Pons (tissue), 1 donor: Measurements from ENCODE around the gene PLA2R1.

Experiments used
- DNase-seq: peaks from one replicate; pipeline ENCODE4 v3.0.0-alpha.2; 2016; ENCODE audit warnings: low spot score

PLA2R1 gene

DNA sequence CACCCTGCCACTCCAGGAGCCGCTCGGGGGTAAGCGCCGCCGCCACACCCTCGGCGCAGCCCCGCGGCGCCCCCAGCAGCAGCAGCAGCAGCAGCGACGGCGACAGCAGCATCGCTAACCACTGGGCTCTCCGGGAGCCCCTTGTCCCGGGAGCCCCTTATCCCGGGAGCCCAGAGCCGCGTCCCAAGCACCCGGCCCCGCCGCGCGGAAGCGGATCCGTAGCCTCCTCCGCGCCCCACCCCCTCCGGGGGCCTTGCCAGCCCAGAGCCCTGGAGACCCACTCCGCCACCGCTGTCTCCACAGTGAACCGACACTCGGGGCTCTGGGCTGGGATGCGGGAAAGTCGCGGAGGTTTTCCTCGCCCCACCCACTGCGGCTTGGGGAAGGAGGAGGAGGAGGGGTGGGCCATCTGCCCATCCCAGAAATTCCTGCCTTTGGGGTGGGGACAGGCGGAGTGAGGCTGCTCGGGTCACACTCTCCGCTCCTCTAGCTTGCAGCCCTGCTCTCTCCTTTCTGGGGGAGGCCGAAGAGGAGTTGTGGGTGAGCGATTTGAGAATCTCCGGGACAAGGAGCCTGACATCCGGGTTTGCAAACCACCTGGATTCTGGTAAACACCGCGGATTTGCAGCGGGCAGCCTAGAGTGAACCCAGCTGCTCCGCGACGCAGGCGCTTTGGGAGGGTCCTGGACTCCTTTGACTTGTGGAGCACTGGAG lies at the start of gene PLA2R1:
Gene PLA2R1, minus strand, starts transcription at position 324 of the 714 bp plus-strand sequence. Its CDS starts 212 bp downstream, at position 112.
- no peak for DNase-seq

DNA sequence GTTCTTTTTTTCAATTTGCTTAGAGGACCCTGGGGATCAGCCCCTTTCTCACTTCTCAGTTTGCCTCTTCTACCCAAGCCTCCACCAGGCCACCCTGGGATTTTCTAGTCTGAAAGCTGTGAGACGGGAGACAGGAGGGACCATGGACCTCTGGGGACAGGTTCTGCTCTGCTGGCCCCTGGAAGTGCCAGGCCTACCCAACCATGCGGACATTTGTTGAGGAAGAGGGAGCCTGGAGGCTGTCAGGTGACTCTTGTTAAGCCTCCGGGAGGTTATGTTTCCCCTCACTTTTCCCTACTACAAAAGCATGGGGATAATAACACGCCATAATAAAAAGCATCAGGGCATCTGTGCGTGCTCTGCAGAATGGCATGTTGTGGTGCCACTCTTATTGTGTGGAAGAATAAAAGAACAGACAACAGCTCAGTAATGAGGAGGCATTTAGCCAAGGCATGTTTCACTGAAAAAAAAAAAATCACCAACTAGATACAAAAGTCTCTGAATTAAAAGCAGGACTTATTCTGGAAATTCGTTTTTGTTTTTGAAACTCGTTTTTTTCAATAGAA lies 48.3 kb upstream of the PLA2R1 start:
- DNase-seq: no peak

DNA sequence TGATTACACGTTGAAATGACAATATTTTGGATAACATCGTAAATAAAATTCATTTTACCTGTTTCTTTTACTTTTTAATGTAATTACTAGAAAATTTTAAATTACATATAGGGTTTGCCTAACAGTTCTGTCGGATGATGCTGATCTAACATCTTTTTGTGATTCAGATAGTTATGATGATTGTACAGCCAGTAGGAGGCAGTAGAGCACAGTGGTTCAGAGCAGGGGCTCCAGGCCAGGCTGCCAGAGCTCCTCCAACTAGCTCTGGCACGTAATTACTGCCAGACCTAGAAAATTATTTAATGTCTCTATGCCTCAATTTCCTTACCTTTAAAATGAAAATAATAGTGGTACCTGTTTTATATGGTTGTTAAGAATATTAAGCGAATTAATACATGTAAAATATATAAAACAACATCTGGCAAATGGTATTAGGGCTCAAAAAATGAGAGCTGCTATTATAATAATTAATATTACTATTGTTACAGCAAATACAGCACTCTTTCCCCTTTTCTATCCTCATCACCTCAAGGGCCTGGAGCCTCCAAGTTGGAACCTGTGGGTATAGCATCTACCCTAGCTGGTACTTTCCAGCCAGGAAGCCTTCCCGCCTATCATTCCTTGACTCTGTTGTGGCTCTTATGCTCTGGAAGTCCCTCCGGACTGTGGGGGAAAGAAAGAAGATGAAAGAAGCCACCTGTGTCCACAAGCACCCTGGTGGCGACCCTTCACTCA lies 47.7 kb upstream of the PLA2R1 start:
- DNase-seq: peak; percentile 85

DNA sequence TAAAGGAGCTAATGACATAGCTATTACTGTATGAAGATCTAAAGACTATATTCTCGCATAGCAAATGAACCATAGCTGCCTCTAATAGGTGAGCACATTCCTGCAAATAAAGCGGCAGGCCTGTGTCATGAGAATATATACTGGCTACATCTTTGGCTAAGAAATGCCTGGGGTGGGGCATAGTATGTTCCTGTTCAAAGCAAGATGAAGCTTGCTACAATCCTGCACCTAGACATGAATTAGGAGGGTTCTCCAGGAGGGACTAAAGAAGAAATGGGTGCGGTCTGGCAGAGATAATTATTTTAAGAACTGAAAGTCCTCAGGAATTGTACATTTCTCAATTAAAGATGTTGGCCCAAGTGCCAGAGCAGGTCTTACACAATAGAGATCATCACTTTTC lies 46.8 kb upstream of the PLA2R1 start:
- no peak for DNase-seq

DNA sequence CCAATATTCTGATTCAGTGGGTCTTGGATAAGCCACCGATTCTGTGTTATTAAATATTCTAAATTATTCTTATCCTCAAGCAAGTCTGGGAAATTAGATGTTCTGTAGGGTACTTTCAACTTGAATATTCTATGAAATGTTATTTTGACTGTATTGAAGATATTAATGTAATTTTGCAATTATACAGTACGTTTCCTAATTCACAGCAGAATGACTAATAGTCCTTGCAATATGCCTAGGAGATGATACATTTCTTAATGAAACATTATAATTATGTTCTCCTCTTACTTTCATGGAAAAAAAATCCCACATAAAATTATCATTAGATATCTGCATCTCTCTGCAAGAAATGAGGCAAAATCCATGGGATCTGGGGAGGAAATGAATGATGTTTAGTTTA lies 46.2 kb upstream of the PLA2R1 start:
- no peak for DNase-seq

DNA sequence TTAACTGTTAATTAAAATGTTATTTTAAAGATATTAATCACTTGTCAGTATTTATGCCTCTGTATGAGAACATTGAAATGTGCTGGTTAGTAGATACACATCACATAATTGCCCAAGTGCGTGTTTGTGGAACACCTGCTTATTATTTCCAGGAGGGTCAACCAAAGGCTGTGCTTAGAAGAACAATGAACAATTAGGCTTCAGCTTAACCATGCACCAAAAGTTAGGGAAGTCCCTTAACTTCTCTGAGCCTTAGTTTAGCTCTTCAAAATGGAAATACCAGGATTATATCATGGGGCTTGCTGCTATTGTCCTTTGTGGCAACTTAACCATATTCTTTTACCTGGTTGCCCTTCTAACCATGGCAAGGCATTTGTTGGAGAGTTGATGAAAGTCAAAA lies 43.0 kb upstream of the PLA2R1 start:
- DNase-seq: no peak

DNA sequence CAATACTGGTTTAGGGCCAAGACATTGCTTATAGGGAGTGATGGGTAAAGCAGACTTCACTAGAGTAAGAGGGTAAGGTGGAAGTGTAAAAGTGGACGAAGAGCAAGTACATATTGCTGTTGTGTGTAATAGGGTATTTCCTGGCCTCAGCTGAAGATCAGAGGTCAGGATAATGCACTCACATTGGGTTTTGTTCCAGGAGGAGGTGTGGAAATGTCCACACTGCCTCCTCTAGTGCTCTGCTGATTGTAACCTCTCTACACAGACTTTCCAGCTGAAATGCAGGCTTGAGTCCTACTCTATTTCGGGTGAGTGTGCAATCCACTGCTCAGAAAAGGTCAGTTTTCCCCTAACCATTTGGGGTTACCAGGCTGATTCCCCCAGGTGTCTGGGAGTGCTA lies 41.7 kb upstream of the PLA2R1 start:
- no peak for DNase-seq

DNA sequence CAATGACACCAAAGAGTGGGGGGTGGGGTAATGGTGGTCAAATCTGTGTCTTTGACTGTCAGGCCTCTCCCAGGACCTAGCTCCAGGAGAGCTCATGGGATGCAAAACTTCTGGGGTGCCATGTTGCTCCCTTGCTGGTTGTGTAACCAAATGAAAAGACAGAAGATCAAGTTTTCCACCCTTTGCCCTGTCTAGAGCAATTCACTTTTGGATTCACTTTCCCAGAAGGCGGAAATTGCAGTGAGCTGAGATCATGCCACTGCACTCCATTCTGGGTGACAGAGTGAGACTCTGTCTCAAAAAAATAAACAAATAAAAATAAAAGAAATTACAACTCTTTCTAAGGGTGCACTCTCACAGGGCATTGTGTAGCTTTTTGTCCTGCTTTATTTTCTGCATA lies 34.9 kb upstream of the PLA2R1 start:
- DNase-seq: no peak

DNA sequence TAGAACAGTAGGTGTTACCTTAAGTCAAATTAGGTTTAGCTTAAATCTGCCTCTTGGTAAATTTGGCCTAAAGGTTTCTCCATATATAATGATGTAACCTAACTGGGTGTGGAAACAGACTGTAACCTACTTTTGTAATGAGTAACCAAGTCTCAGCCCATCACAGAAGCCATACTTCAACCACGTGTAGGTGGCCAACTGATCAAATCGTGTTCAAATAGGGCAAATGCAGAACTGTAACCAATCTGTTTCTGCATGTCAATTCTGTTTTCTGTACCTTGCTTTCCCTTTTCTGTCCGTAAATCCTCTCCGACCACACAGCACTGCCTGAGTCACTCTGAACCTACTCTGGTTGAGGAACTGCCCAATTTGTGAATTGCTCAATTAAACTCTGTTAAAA lies 34.0 kb upstream of the PLA2R1 start:
- no peak for DNase-seq

DNA sequence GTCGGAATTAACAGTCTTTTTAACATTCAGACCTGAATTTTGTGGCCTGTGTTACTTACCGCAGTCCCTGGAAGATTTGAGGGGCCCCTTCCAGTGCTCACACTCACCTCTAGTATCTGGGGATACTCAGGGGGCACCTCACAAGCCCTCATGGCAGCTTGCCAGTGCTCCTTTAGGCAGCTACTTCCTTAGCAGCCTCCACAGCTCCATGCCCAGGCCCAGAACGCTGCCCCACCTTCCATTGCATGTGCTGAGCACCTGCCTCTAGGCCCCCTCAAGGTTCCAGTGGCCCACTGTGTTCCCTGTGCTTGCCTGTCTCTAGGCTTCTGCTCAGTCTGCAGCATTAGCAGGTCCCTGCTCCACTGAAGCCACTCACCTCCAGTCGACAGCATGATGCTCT lies 30.0 kb upstream of the PLA2R1 start:
- DNase-seq: no peak

DNA sequence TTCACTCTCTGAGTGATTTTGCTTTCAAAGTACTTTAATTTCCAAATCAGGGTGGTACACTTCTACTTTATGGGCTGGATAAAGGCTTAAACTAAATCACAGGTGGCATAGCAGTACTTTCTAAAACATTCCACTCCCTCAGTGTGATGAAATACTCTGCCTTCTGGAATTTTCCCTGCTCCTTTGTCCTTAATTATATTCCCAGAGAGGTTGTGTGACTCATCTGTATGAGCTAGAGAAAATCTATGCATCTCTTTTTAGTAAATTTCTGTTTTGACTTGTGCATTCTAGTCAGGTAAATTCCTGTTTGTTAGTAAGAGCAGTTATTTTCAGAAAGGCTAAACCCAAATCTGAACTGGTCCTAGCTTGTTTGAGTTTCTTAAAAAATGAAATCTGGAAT lies 29.0 kb upstream of the PLA2R1 start:
- DNase-seq: no peak

DNA sequence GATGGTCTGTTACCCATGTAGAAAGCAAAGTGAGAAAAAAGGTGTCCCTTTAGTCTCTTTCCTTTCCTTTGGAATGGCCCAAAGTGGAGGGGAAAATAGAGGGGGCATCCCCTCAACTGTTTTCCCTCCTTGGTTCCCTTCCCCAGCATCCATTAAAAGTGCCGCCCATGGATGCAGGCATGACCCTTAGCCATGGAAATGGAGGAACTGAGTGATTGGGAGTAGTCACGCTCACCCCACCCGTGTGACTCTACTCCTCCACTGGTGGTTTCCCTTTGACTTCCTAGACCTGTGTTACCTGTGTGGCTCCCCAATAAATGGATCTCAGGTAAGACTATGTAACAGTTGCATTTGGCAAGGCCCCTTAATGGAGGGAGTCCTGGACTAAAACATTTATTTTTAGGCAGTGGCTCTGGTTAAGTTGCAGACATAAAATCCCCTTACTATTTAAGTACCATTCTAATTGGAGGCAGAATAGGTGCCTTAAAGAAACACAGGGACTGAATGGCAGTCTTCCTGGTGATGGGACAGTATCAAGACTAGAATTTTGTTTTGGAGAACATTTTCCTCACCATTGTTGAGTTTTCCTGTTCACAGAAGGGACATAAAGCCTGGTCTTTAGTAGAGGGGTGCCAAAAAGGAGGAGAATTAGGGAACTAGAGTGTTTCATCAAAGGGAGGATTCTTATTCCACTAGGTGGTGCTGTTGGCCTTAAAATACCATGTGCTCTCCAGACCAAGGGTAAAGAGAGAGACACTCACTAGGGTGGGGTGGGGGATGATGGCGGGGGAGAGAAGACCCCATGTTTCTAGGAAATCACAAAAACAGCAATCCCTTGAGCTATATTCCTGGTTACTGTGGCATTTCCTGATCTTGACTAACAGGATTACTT lies 25.7 kb upstream of the PLA2R1 start:
- DNase-seq: no peak

DNA sequence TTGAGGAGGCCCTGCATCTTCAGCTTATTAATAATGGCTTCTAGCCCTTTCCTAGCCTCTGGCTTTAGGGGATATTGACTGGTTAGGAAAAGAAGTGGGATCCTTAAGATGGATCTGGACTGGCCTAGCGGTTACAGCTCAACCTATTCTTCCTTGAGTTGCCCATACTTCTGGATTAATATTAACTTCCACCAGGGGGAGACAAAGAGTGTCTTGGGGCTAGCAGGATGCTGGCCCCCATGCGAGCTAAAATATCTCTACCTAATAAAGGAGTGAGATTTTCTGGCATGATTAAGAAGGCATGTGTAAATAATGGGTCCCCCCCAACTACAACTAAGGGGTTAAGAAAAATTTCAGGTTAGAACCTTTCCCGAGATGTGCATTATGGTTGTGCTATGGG lies 23.2 kb upstream of the PLA2R1 start:
- no peak for DNase-seq

DNA sequence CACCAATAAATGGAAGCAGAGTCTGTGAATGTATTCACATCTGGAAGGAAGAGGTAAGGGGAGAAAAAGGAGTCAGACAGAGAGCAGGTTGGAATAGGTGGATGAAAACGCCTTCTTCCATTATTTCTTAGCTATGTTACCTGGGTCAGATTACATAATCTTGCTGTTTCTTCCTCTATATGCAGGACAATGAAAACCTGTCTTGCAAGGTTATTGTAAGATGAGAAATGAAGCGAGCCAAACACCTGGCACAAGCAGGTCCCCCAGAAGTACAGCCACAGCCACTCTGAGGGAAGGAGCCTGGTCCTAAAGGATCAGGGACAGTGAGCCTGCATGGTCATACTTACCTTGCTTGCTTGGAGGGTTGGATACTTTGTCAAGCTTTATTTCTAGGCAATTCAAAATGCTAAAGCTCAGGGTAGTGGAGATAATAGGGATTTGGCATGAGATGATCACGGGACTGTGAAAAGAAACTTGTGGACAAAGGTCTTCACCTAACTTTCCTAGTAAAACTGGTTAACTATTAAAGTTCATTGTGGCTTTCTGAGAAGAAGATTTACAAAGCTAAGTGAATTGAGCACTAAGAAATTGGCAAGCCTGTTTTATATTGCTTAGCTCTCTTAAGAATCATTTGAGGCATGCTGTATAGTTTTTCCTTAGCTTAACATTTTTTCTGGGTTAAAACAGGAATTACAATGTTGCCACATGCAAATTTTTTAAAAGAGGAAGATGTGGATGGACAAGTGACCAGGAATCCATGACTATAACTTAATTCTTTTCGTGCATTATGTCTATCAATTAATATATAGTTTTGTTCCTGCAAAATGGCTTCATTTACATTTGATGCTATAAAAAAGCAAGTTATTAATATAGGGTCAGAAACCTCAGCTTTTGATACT lies 15.7 kb upstream of the PLA2R1 start:
- no peak for DNase-seq

DNA sequence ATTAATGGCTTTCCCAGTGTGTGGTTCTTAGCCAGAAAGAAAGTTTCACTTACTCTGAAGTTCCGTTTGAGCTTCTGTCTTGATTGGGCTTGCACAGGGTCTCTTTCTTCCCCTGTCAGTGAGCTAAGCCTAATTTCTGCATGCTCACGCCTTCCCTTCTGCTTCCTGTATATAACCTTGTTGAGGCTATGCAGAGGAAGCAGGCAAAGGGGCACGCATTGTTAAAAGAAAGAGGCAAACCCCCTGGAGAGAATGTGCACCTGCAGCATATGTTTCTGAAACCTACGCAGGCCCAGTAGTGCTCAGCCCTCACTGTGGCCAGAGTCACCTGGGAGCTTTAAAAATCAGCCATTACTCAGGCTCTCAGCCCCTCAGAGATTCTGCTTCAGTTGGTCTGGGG lies 14.5 kb upstream of the PLA2R1 start:
- no peak for DNase-seq

DNA sequence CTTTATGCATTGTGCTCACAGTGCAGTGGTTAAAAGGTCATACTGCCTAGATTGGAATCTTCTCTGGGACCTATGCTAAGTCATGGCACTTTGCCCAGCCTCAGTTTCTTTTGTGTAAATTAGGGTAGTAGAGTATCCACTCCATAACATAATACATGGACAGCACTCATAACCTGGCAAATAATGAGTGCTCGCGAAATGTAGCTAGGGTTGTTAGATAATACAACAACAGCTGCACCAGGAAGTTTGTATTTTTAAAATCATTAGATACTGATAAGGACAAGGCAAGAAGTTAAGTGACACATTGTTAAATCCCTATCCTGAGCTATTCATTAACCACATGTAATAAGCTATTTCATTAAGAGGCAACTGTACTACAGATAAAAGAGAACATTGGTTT lies 13.8 kb upstream of the PLA2R1 start:
- no peak for DNase-seq

DNA sequence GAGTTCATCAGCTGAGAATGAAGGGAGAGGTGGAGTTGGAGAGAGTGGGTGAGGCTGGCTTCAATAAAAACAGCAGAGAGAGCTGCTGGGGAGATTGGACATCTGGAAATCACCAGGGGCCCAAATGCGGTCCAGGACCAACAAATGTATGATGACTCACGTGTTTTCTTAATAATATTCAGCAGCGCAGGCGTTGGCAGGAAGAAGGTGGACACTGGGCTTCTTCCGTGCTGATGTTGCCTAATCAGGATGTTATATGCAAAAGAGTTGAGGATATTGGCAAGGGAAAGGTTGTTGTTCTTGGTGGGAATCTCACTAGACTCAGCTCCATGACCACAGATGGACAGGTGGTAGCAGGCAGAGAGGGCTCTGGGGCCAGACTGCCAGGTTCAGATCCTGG lies 12.8 kb upstream of the PLA2R1 start:
- DNase-seq: no peak

DNA sequence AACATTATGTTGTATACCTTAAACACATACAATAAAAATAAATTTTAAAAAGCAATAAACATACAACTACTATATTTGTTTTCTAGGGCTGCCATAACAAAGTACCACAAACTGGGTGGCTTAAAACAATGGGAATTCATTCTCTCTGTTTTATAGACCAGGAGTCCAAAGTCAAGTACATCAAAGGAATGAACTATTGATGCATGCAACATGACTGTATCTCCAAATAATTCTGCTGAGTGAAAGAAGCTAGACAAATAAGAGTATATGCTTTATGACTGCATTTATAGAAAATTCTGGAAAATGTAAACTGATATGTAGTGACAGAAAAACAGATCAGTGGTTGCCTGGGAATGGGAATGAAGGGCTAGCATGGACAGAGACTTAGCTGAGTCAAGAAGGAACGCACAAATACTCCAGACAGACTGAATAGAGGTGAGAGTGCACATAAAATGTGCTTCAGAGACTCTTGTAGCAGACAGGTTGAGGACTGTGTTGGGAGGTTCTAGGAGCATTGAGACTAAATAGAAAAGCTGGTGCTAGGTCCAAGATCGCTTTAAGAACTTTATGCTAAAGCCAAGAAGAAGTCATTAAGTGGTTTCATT lies 11.0 kb upstream of the PLA2R1 start:
- no peak for DNase-seq

DNA sequence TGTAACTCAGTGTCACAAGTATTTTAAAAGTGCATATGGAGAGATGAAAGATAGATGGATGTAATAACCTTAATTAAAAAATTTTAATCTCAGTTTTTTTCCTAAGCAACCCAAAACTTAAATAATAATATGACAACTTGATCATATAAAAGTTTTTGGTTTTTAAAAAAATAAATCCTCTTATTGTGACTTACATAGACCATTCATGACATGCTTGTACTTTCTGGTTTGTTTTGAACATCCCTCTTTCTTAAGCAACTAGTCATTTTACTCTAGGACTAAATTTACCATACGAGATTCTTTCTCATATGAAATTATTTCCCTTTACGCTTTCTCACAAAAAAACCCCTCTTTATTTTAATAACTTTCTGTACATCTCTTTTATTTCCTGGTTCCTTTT lies 6.5 kb upstream of the PLA2R1 start:
- no peak for DNase-seq

DNA sequence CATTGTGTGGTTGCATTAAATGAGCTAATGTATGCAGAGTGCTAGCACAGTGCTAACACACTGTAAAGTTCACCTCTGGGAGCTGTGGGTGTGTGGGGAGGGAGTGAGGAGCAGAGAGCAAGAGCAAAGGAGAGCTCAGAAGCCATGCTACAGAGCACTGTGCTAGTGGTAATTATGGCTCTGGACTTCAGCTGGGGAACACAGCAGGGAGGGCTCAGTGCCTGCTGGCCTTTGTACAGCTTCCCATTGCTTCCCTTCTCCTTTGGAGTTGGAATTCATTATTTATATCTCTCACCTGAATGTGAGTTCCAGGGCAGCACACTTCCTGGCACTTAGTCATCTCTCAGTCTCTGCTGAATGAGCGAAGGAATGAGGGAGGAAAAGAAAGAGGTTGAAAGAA lies 2.5 kb upstream of the PLA2R1 start:
- DNase-seq: no peak
